ENCODE data around the gene LRRC45.
"Not testable (repeated sequence)": the region's sequence is repeated elsewhere in the genome, so short reads cannot be mapped to it uniquely, and the experiment has no call there.

LRRC45 gene

GRCh38 chr17:81980707-81981343 is 42.3 kb upstream of the LRRC45 start:
- H3K27ac ChIP-seq (ENCODE audit: low read depth, low read length), result no peak overlapping the region
- no peaks in the 10 kb centered on the region; the same call in 1 of the 2 replicates for H3F3A ChIP-seq (ENCODE audit: control insufficient read depth, insufficient read depth)
- H3K27me3 ChIP-seq (ENCODE audit: control insufficient read depth, low read length), result no peaks in the 10 kb centered on the region
- peaks cover 10% of the 10 kb centered on the region for H3K79me2 ChIP-seq (ENCODE audit: control insufficient read depth, low read length)
- H3K4me2 ChIP-seq (ENCODE audit: low read length), result no peak overlapping the region
- H3K9me2 ChIP-seq (replicated peaks; ENCODE audit: control insufficient read depth, low read length), result no peaks in the 10 kb centered on the region
- no peaks in the 10 kb centered on the region for H4K20me1 ChIP-seq (ENCODE audit: control insufficient read depth, insufficient read depth, low read depth, low read length)
- no peak overlapping the region for H3K4me3 ChIP-seq (ENCODE audit: low read length)
- H3K36me3 ChIP-seq (ENCODE audit: control insufficient read depth, low read length), result peaks cover 23% of the 10 kb centered on the region; the same call in 1 of the 2 replicates
- TF ChIP-seq CTCF (IDR thresholded peaks at IDR 0.05; ENCODE audit: low read depth, low read length, poor library complexity, severe bottlenecking) (no peak), EZH2phosphoT487 (IDR thresholded peaks at IDR 0.05; ENCODE audit: borderline replicate concordance, low read length) (no peak)
- H3K4me1 ChIP-seq (ENCODE audit: control insufficient read depth, low read length), result peaks cover 16% of the 10 kb centered on the region
- H3K9me3 ChIP-seq (ENCODE audit: control insufficient read depth, insufficient read depth, low read length), result no peaks in the 10 kb centered on the region

GRCh38 chr17:81981511-81981910 is 41.6 kb upstream of the LRRC45 start:
- not testable (repeated sequence) for H3K9me2 ChIP-seq (replicated peaks; ENCODE audit: control insufficient read depth, low read length); H3K27ac ChIP-seq (ENCODE audit: low read depth, low read length); H3K79me2 ChIP-seq (ENCODE audit: control insufficient read depth, low read length); H3K4me2 ChIP-seq (ENCODE audit: low read length); H3K9me3 ChIP-seq (ENCODE audit: control insufficient read depth, insufficient read depth, low read length); H3K27me3 ChIP-seq (ENCODE audit: control insufficient read depth, low read length); H4K20me1 ChIP-seq (ENCODE audit: control insufficient read depth, insufficient read depth, low read depth, low read length); H3K4me3 ChIP-seq (ENCODE audit: low read length); H3F3A ChIP-seq (ENCODE audit: control insufficient read depth, insufficient read depth)
- H3K4me1 ChIP-seq (ENCODE audit: control insufficient read depth, low read length), result peaks cover 12% of the 10 kb centered on the region
- peaks cover 23% of the 10 kb centered on the region; the same call in 1 of the 2 replicates for H3K36me3 ChIP-seq (ENCODE audit: control insufficient read depth, low read length)

GRCh38 chr17:81983011-81983638 is 40.0 kb upstream of the LRRC45 start:
- Histone ChIP-seq H3K9me3 (ENCODE audit: control insufficient read depth, insufficient read depth, low read length) (no peaks in the 10 kb centered on the region), H3K9me2 (replicated peaks; ENCODE audit: control insufficient read depth, low read length) (no peaks in the 10 kb centered on the region), H3K4me2 (ENCODE audit: low read length) (no peak overlapping the region), H3K27ac (ENCODE audit: low read depth, low read length) (no peak overlapping the region), H3K36me3 (ENCODE audit: control insufficient read depth, low read length) (peaks cover 23% of the 10 kb centered on the region; the same call in 1 of the 2 replicates), H3K4me3 (ENCODE audit: low read length) (no peak overlapping the region), H3K27me3 (ENCODE audit: control insufficient read depth, low read length) (no peaks in the 10 kb centered on the region), H3K4me1 (ENCODE audit: control insufficient read depth, low read length) (peaks cover 7% of the 10 kb centered on the region), H3K79me2 (ENCODE audit: control insufficient read depth, low read length) (peaks cover 4% of the 10 kb centered on the region), H4K20me1 (ENCODE audit: control insufficient read depth, insufficient read depth, low read depth, low read length) (no peaks in the 10 kb centered on the region), H3F3A (ENCODE audit: control insufficient read depth, insufficient read depth) (no peaks in the 10 kb centered on the region; the same call in 1 of the 2 replicates)
- no peak for TF ChIP-seq EZH2phosphoT487 (IDR thresholded peaks at IDR 0.05; ENCODE audit: borderline replicate concordance, low read length)
- TF ChIP-seq CTCF (IDR thresholded peaks at IDR 0.05; ENCODE audit: low read depth, low read length, poor library complexity, severe bottlenecking), result no peak
